Spinal cord (tissue), 10 donors: ENCODE measurements around the gene TMPRSS13. TPM values are rescaled to one million over a fixed set of nuclear protein-coding genes. Genes with fewer than 3 reads are reported as not detected.

ENCODE experiments used
- DNase-seq, 6 donors: peaks; one replicate each; pipeline versions ENCODE4 v3.0.0 to v3.0.0-alpha.2; 2013 to 2015; ENCODE audit warnings: low spot score in 6 of 6, low read depth in 4 of 6
- H3K27ac ChIP-seq: one replicate; pipeline ENCODE4 v1.5.1; 2013; ENCODE audit warnings: low read depth, low read length, control low read depth
- H3K27me3 ChIP-seq: one replicate; pipeline ENCODE4 v1.6.1; 2013; ENCODE audit warnings: low read length; ENCODE audit not compliant: control insufficient read depth, insufficient read depth
- H3K36me3 ChIP-seq: one replicate; pipeline ENCODE4 v1.6.1; 2013; ENCODE audit warnings: low read length; ENCODE audit not compliant: control insufficient read depth, insufficient read depth
- H3K4me1 ChIP-seq: one replicate; pipeline ENCODE4 v1.6.1; 2013; ENCODE audit warnings: low read length; ENCODE audit not compliant: control insufficient read depth, insufficient read depth
- H3K4me3 ChIP-seq: one replicate; pipeline ENCODE4 v1.5.1; 2013; ENCODE audit warnings: low read depth, low read length, control low read depth
- H3K9me3 ChIP-seq: one replicate; pipeline ENCODE4 v1.6.1; 2013; ENCODE audit warnings: low read length; ENCODE audit not compliant: control insufficient read depth, insufficient read depth
- WGBS: methylation state at CpG from one replicate; pipeline ENCODE4 v1.1.5; 2013; ENCODE audit warnings: missing lambda C conversion rate; ENCODE audit not compliant: insufficient coverage; 5-methylcytosine and 5-hydroxymethylcytosine counted together
- polyA plus RNA-seq, 2 donors: library from polyadenylated mRNA; unstranded; fragments of 120-200 nt; gene quantifications; one replicate each; pipeline ENCODE4 v1.2.1, GENCODE V29; 2013; ENCODE audit not compliant: insufficient read length in 2 of 2
- total RNA-seq, 2 donors: library from RNA; depleted of rRNA in 1 of 2; stranded (reverse); fragments of 120-200 nt in 1 of 2; fragments of >200 nt in 1 of 2; gene quantifications; one replicate each; pipeline versions ENCODE4 v1.2.3 to v1.2.4, GENCODE V29; 2013 to 2014
- donor health status: healthy.

The TMPRSS13 gene
- total and polyA plus RNA-seq, 4 donors, result 0.20 to 0.35 (median 0.27) TPM

GRCh38 chr11:117862019-117862725 lies 67.0 kb downstream of the TMPRSS13 start:
- 66% methylated on average over 11 of the region's 12 CpGs for WGBS
- no peak for DNase-seq
- peaks cover 66% of the 10 kb centered on the region for H3K4me1 ChIP-seq
- H3K27ac ChIP-seq, result peak overlapping the region; percentile 74
- peaks cover 4% of the 10 kb centered on the region for H3K36me3 ChIP-seq
- H3K4me3 ChIP-seq, result no peak overlapping the region
- H3K9me3 ChIP-seq, result no peaks in the 10 kb centered on the region
- H3K27me3 ChIP-seq, result no peaks in the 10 kb centered on the region

- peaks cover 67% of the 10 kb centered on the region for H3K4me1 ChIP-seq
Observed at GRCh38 chr11:117861151-117862018, 67.8 kb downstream of the TMPRSS13 start.

GRCh38 chr11:117860139-117860538 lies 69.1 kb downstream of the TMPRSS13 start:
- no peak for DNase-seq
- WGBS, result 100% methylated on average over 2 of the region's 6 CpGs
- Histone ChIP-seq H3K27me3 (no peaks in the 10 kb centered on the region), H3K9me3 (no peaks in the 10 kb centered on the region), H3K36me3 (peaks cover 11% of the 10 kb centered on the region), H3K27ac (no peak overlapping the region), H3K4me3 (no peak overlapping the region), H3K4me1 (peaks cover 69% of the 10 kb centered on the region)

More at GRCh38 chr11:117861151-117862018, 67.8 kb downstream of the TMPRSS13 start:
- H3K4me3 ChIP-seq, result no peak overlapping the region
- H3K36me3 ChIP-seq, result peaks cover 7% of the 10 kb centered on the region
- peak overlapping the region; percentile 74 for H3K27ac ChIP-seq
- H3K27me3 ChIP-seq, result no peaks in the 10 kb centered on the region
- DNase-seq, result peak in 2 of 6 donors; percentile 21 to 43
- no peaks in the 10 kb centered on the region for H3K9me3 ChIP-seq
- WGBS, result 47% methylated on average over 8 of the region's 13 CpGs

- peaks cover 68% of the 10 kb centered on the region for H3K4me1 ChIP-seq
Observed at GRCh38 chr11:117859488-117860112, 69.6 kb downstream of the TMPRSS13 start.

GRCh38 chr11:117859061-117859460 lies 70.1 kb downstream of the TMPRSS13 start:
- H3K9me3 ChIP-seq, result no peaks in the 10 kb centered on the region
- no peak for DNase-seq
- H3K27me3 ChIP-seq, result no peaks in the 10 kb centered on the region
- no peak overlapping the region for H3K4me3 ChIP-seq
- no CpG with 5 or more reads among the region's 10 CpGs for WGBS
- H3K27ac ChIP-seq, result peak overlapping the region; percentile 29
- H3K36me3 ChIP-seq, result peaks cover 11% of the 10 kb centered on the region
- H3K4me1 ChIP-seq, result peaks cover 66% of the 10 kb centered on the region

More at GRCh38 chr11:117859488-117860112, 69.6 kb downstream of the TMPRSS13 start:
- WGBS, result 79% methylated on average over 4 of the region's 9 CpGs
- no peak overlapping the region for H3K4me3 ChIP-seq
- no peak for DNase-seq
- no peaks in the 10 kb centered on the region for H3K9me3 ChIP-seq
- peaks cover 11% of the 10 kb centered on the region for H3K36me3 ChIP-seq
- H3K27ac ChIP-seq, result peak overlapping the region; percentile 29
- H3K27me3 ChIP-seq, result no peaks in the 10 kb centered on the region

- Histone ChIP-seq H3K36me3 (peaks cover 16% of the 10 kb centered on the region), H3K9me3 (peaks cover 4% of the 10 kb centered on the region), H3K4me3 (no peak overlapping the region), H3K27ac (peak overlapping the region; percentile 52), H3K4me1 (peaks cover 66% of the 10 kb centered on the region), H3K27me3 (no peaks in the 10 kb centered on the region)
- peak in 1 of 6 donors; percentile 53 for DNase-seq
- 10% methylated on average over 8 of the region's 11 CpGs for WGBS
Observed at GRCh38 chr11:117857734-117858414, 71.3 kb downstream of the TMPRSS13 start.

- DNase-seq, result peak in 2 of 6 donors; percentile 65 to 82
- Histone ChIP-seq H3K27me3 (no peaks in the 10 kb centered on the region), H3K27ac (no peak overlapping the region), H3K4me1 (peaks cover 52% of the 10 kb centered on the region), H3K36me3 (peaks cover 16% of the 10 kb centered on the region), H3K9me3 (peaks cover 9% of the 10 kb centered on the region), H3K4me3 (no peak overlapping the region)
- WGBS, result 68% methylated on average over 5 of the region's 13 CpGs
Observed at GRCh38 chr11:117855912-117856651, 73.1 kb downstream of the TMPRSS13 start.

GRCh38 chr11:117855186-117855845 lies 73.9 kb downstream of the TMPRSS13 start:
- H3K27me3 ChIP-seq, result no peaks in the 10 kb centered on the region
- no peak overlapping the region for H3K27ac ChIP-seq
- peaks cover 16% of the 10 kb centered on the region for H3K36me3 ChIP-seq
- peaks cover 44% of the 10 kb centered on the region for H3K4me1 ChIP-seq
- 54% methylated on average over 12 of the region's 12 CpGs for WGBS
- H3K9me3 ChIP-seq, result peaks cover 9% of the 10 kb centered on the region
- DNase-seq, result no peak
- H3K4me3 ChIP-seq, result no peak overlapping the region
